HUES6 (cell line): ENCODE measurements around the gene IP6K1.
"Not testable (repeated sequence)": the region's sequence is repeated elsewhere in the genome, so short reads cannot be mapped to it uniquely, and the experiment has no call there.

Experiments used
- H3K27ac ChIP-seq: 2 replicates; pipeline ENCODE4 v1.7.0; 2013; ENCODE audit warnings: low read depth, mild to moderate bottlenecking, low read length, inconsistent platforms
- H3K27me3 ChIP-seq: 2 replicates; pipeline ENCODE4 v1.6.1; 2013; ENCODE audit warnings: low read length; ENCODE audit not compliant: control insufficient read depth, insufficient read depth
- H3K36me3 ChIP-seq: 2 replicates; pipeline ENCODE4 v1.6.1; 2013; ENCODE audit warnings: low read length; ENCODE audit not compliant: control insufficient read depth, insufficient read depth
- H3K4me1 ChIP-seq: 2 replicates; pipeline ENCODE4 v1.6.1; 2013; ENCODE audit warnings: low read length; ENCODE audit not compliant: control insufficient read depth, insufficient read depth
- H3K4me3 ChIP-seq: 2 replicates; pipeline ENCODE4 v1.5.1; 2013; ENCODE audit warnings: low read depth, low read length
- H3K9ac ChIP-seq: one replicate; pipeline ENCODE4 v1.6.1; 2013; ENCODE audit warnings: mild to moderate bottlenecking, low read length
- H3K9me3 ChIP-seq: 2 replicates; pipeline ENCODE4 v1.6.1; 2013; ENCODE audit warnings: low read depth, low read length; ENCODE audit not compliant: control insufficient read depth, insufficient read depth

The IP6K1 gene

GRCh38 chr3:49759226-49759625 is 27.1 kb downstream of the IP6K1 start:
- Histone ChIP-seq H3K27me3 (no peaks in the 10 kb centered on the region), H3K9ac (no peak overlapping the region), H3K36me3 (no peaks in the 10 kb centered on the region), H3K27ac (no peak overlapping the region), H3K9me3 (no peaks in the 10 kb centered on the region), H3K4me3 (no peak overlapping the region), H3K4me1 (no peaks in the 10 kb centered on the region)

GRCh38 chr3:49757197-49757596 is 29.1 kb downstream of the IP6K1 start:
- H3K27ac ChIP-seq: no peak overlapping the region
- H3K27me3 ChIP-seq: no peaks in the 10 kb centered on the region
- H3K4me1 ChIP-seq: no peaks in the 10 kb centered on the region
- H3K4me3 ChIP-seq: no peak overlapping the region
- H3K9ac ChIP-seq: no peak overlapping the region
- no peaks in the 10 kb centered on the region for H3K9me3 ChIP-seq
- H3K36me3 ChIP-seq: no peaks in the 10 kb centered on the region

- Histone ChIP-seq H3K4me1 (no peaks in the 10 kb centered on the region), H3K4me3 (no peak overlapping the region), H3K27ac (no peak overlapping the region), H3K36me3 (no peaks in the 10 kb centered on the region), H3K9me3 (no peaks in the 10 kb centered on the region), H3K27me3 (no peaks in the 10 kb centered on the region), H3K9ac (no peak overlapping the region)
Measured at GRCh38 chr3:49756036-49756435, 30.3 kb downstream of the IP6K1 start.

GRCh38 chr3:49754536-49754935 is 31.8 kb downstream of the IP6K1 start:
- Histone ChIP-seq H3K9me3 (no peaks in the 10 kb centered on the region), H3K4me1 (no peaks in the 10 kb centered on the region), H3K36me3 (no peaks in the 10 kb centered on the region; the same call in 1 of the 2 replicates), H3K9ac (no peak overlapping the region), H3K27me3 (no peaks in the 10 kb centered on the region), H3K4me3 (no peak overlapping the region), H3K27ac (no peak overlapping the region)

GRCh38 chr3:49751501-49751900 is 34.8 kb downstream of the IP6K1 start:
- H3K9ac ChIP-seq: no peak overlapping the region
- H3K36me3 ChIP-seq: peaks cover 12% of the 10 kb centered on the region
- H3K27ac ChIP-seq: no peak overlapping the region
- H3K4me1 ChIP-seq: no peaks in the 10 kb centered on the region
- no peaks in the 10 kb centered on the region for H3K9me3 ChIP-seq
- no peak overlapping the region for H3K4me3 ChIP-seq
- no peaks in the 10 kb centered on the region for H3K27me3 ChIP-seq

GRCh38 chr3:49750056-49750455 is 36.3 kb downstream of the IP6K1 start:
- no peak overlapping the region for H3K27ac ChIP-seq

GRCh38 chr3:49748874-49749273 is 37.5 kb downstream of the IP6K1 start:
- H3K9me3 ChIP-seq, H3K9ac ChIP-seq, H3K4me3 ChIP-seq, H3K4me1 ChIP-seq, H3K27me3 ChIP-seq, H3K27ac ChIP-seq: not testable (repeated sequence)
- peaks cover 18% of the 10 kb centered on the region for H3K36me3 ChIP-seq

More at GRCh38 chr3:49750056-49750455, 36.3 kb downstream of the IP6K1 start:
- H3K9me3 ChIP-seq: no peaks in the 10 kb centered on the region
- H3K36me3 ChIP-seq: peaks cover 13% of the 10 kb centered on the region
- H3K4me3 ChIP-seq: no peak overlapping the region
- no peak overlapping the region for H3K9ac ChIP-seq
- no peaks in the 10 kb centered on the region for H3K4me1 ChIP-seq
- no peaks in the 10 kb centered on the region for H3K27me3 ChIP-seq

GRCh38 chr3:49747792-49748480 is 38.4 kb downstream of the IP6K1 start:
- no peaks in the 10 kb centered on the region for H3K27me3 ChIP-seq
- H3K9ac ChIP-seq: no peak overlapping the region
- no peaks in the 10 kb centered on the region for H3K4me1 ChIP-seq
- no peaks in the 10 kb centered on the region for H3K9me3 ChIP-seq
- H3K4me3 ChIP-seq: no peak overlapping the region
- peaks cover 22% of the 10 kb centered on the region for H3K36me3 ChIP-seq
- no peak overlapping the region for H3K27ac ChIP-seq

- Histone ChIP-seq H3K36me3 (peaks cover 29% of the 10 kb centered on the region), H3K27me3 (no peaks in the 10 kb centered on the region), H3K9me3 (no peaks in the 10 kb centered on the region), H3K9ac (no peak overlapping the region), H3K4me1 (no peaks in the 10 kb centered on the region), H3K27ac (no peak overlapping the region), H3K4me3 (no peak overlapping the region)
Measured at GRCh38 chr3:49745986-49746385, 40.4 kb downstream of the IP6K1 start.

- H3K9me3 ChIP-seq: no peaks in the 10 kb centered on the region
- H3K4me1 ChIP-seq: no peaks in the 10 kb centered on the region
- H3K4me3 ChIP-seq: no peak overlapping the region
- H3K27ac ChIP-seq: no peak overlapping the region
- no peak overlapping the region for H3K9ac ChIP-seq
- no peaks in the 10 kb centered on the region for H3K27me3 ChIP-seq
- H3K36me3 ChIP-seq: peaks cover 47% of the 10 kb centered on the region
Measured at GRCh38 chr3:49740427-49740826, 45.9 kb downstream of the IP6K1 start.

- H3K36me3 ChIP-seq: peaks cover 57% of the 10 kb centered on the region
- H3K4me3 ChIP-seq: no peak overlapping the region
- no peaks in the 10 kb centered on the region for H3K4me1 ChIP-seq
- H3K9ac ChIP-seq: no peak overlapping the region
- H3K27ac ChIP-seq: no peak overlapping the region
- H3K9me3 ChIP-seq: no peaks in the 10 kb centered on the region
- H3K27me3 ChIP-seq: no peaks in the 10 kb centered on the region
Measured at GRCh38 chr3:49738067-49738713, 48.2 kb downstream of the IP6K1 start.
